ENCODE data around the gene PLXNB2. TPM values are rescaled to one million over a fixed set of nuclear protein-coding genes. Genes with fewer than 3 reads are reported as not detected.

Gene PLXNB2
- total RNA-seq, 2 experiments from 2014 or later, result 5.5 to 6.3 TPM

DNA sequence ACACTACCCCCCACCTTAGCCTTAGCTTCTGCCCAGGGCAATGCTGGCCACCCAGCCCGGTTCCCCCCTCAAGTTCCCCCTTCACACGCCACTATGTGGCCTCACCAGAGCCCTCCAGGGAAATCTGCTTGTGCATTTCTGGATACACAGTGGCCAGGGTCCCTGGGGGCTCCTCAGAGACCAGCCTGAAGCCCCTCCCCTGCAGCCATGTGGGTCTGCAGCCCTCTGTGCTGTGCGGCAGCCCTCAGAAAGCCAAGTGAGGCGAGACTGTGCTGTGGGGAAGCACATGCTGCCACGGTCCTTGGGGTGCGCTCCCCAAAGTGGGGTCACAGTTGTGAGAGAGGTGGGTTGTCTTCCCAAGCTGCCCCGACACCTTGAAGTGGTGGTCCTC, 2.1 kb upstream of the PLXNB2 start:
- H3K4me1 Mint-ChIP-seq, result peaks cover 18% of the 10 kb centered on the region
- ChIA-PET CTCF (interaction anchor here (0.6 kb wide), 2 partner anchors 73 to 253 kb away, joined by 3 read pairs; partner anchors contain the start of gene SYCE3), POLR2A (no interaction called here)
- H3K36me3 Mint-ChIP-seq (ENCODE audit: low read depth), result no peaks in the 10 kb centered on the region
- no peaks in the 10 kb centered on the region for H3K9me3 Mint-ChIP-seq (ENCODE audit: low read depth)
- DNase-seq, result no peak
- intact Hi-C loops (cut with DNase I, micrococcal nuclease), result no loop called here
- H3K4me3 Mint-ChIP-seq, result no peak overlapping the region
- H3K27me3 Mint-ChIP-seq, result peaks cover 6% of the 10 kb centered on the region
- no peak for ATAC-seq
- no peak overlapping the region for H3K27ac Mint-ChIP-seq

DNA sequence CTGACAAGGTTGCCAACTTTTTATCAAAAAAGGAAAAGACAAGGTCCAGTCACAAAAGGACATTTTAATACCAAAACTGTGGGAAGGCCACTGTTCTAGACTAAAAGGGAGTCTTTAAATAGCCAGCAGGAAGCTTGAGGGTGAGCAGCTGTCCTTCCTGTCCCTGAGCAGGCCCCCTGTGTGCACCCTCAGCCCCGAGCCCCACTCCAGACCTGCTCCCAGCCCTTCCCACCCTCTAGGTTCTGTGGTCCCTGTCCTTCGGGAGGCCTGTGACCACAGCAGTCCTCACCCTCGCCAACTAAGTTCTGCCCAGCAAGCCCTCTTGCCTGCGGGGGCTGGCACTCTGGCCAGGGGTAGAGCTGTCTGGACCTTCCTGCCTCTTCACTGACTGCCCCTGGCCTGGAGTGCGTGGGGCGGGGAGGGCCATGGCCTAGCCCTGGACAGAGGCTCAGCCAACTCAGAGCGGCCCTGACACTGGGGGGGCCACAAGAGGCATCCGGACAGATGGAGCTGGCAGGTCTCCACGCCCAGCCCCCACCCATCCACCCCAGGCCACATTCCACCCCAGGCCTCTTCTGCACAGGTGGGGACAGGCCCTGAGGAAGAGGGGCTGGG, 1.6 kb upstream of the PLXNB2 start:
- ATAC-seq (no peak), DNase-seq (no peak)
- POLR2A ChIA-PET, result no interaction called here
- Mint-ChIP-seq H3K36me3 (ENCODE audit: low read depth) (no peaks in the 10 kb centered on the region), H3K27me3 (peaks cover 9% of the 10 kb centered on the region), H3K27ac (no peak overlapping the region), H3K4me3 (no peak overlapping the region), H3K4me1 (peaks cover 13% of the 10 kb centered on the region), H3K9me3 (ENCODE audit: low read depth) (no peaks in the 10 kb centered on the region)
- intact Hi-C loops (cut with DNase I, micrococcal nuclease), result no loop called here
- CTCF ChIA-PET, result interaction anchor here (0.6 kb wide), 2 partner anchors 73 to 253 kb away, joined by 3 read pairs; partner anchors contain the start of gene SYCE3

- H3K4me1 Mint-ChIP-seq, result peaks cover 7% of the 10 kb centered on the region
- POLR2A ChIA-PET, result no interaction called here
- peaks cover 12% of the 10 kb centered on the region for H3K27me3 Mint-ChIP-seq
- H3K9me3 Mint-ChIP-seq (ENCODE audit: low read depth), result no peaks in the 10 kb centered on the region
- DNase-seq (no peak), ATAC-seq (no peak)
- intact Hi-C loops (cut with DNase I, micrococcal nuclease), result no loop called here
- H3K36me3 Mint-ChIP-seq (ENCODE audit: low read depth), result no peaks in the 10 kb centered on the region
- H3K27ac Mint-ChIP-seq, result no peak overlapping the region
- no peak overlapping the region for H3K4me3 Mint-ChIP-seq
- CTCF ChIA-PET, result no interaction called here
These were observed 1.1 kb upstream of the PLXNB2 start for GRCh38 chr22:50308597-50308935.

GRCh38 chr22:50307890-50308596, 597 bp upstream of the PLXNB2 start:
- intact Hi-C loops (cut with DNase I, micrococcal nuclease), result no loop called here
- ChIA-PET POLR2A (no interaction called here), CTCF (interaction anchor here (1.1 kb wide), 1 partner anchor 32 kb away, joined by 4 read pairs; no protein-coding TSS in a partner anchor)
- no peaks in the 10 kb centered on the region for H3K9me3 Mint-ChIP-seq (ENCODE audit: low read depth)
- H3K4me3 Mint-ChIP-seq, result no peak overlapping the region
- no peak overlapping the region for H3K27ac Mint-ChIP-seq
- peaks cover 6% of the 10 kb centered on the region for H3K4me1 Mint-ChIP-seq
- peaks cover 13% of the 10 kb centered on the region for H3K27me3 Mint-ChIP-seq
- DNase-seq (no peak), ATAC-seq (no peak)
- no peaks in the 10 kb centered on the region for H3K36me3 Mint-ChIP-seq (ENCODE audit: low read depth)

- no peaks in the 10 kb centered on the region for H3K9me3 Mint-ChIP-seq (ENCODE audit: low read depth)
- H3K36me3 Mint-ChIP-seq (ENCODE audit: low read depth), result no peaks in the 10 kb centered on the region
- H3K4me3 Mint-ChIP-seq, result peak overlapping the region; percentile 43
- CTCF ChIA-PET, result interaction anchor here (1.0 to 1.2 kb wide), 2 partner anchors 30 to 192 kb away, joined by 3 read pairs; no protein-coding TSS in a partner anchor
- no peak for ATAC-seq
- intact Hi-C loops (cut with DNase I, micrococcal nuclease), result no loop called here
- peaks cover 6% of the 10 kb centered on the region for H3K4me1 Mint-ChIP-seq
- H3K27ac Mint-ChIP-seq, result no peak overlapping the region
- H3K27me3 Mint-ChIP-seq, result peaks cover 17% of the 10 kb centered on the region
- peak; percentile 42 for DNase-seq
- POLR2A ChIA-PET, result no interaction called here
These were observed 1.4 kb downstream of the PLXNB2 start for GRCh38 chr22:50305923-50306566.

DNA sequence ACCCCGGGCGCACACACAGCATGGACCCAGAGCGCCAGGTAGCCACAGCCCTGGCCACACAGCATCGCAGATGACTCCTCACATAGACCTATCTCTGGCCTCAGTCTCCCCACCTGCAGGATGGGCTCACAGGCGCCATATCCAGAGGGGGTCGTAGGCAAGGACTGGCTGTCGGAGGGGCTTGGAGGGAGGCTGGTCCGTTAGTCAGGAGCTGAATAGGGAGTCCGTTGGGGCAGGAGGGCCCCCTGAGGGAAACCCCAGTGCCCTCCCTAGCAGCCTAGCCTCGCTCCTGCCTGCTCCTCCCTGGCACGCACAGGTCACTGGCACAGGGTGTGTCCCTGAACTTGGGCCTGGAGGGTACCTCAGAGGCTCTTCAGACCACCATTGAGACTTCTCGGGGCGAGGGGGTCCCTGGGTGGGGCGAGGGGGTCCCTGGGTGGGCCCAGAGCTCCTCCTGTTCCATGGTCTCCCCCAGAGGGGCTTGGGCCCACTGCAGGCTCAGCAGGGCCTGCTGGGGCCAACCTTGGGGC, 2.0 kb downstream of the PLXNB2 start:
- ChIA-PET CTCF (interaction anchor here (0.7 to 1.2 kb wide), 3 partner anchors 29 to 192 kb away, joined by 3 read pairs; no protein-coding TSS in a partner anchor), POLR2A (no interaction called here)
- H3K27ac Mint-ChIP-seq, result no peak overlapping the region
- intact Hi-C loops (cut with DNase I, micrococcal nuclease), result no loop called here
- peaks cover 6% of the 10 kb centered on the region for H3K4me1 Mint-ChIP-seq
- ATAC-seq (no peak), DNase-seq (no peak)
- H3K27me3 Mint-ChIP-seq, result peaks cover 19% of the 10 kb centered on the region
- H3K9me3 Mint-ChIP-seq (ENCODE audit: low read depth), result no peaks in the 10 kb centered on the region
- H3K4me3 Mint-ChIP-seq, result no peak overlapping the region
- no peaks in the 10 kb centered on the region for H3K36me3 Mint-ChIP-seq (ENCODE audit: low read depth)

- H3K9me3 Mint-ChIP-seq (ENCODE audit: low read depth), result no peaks in the 10 kb centered on the region
- H3K36me3 Mint-ChIP-seq (ENCODE audit: low read depth), result no peaks in the 10 kb centered on the region
- ATAC-seq, result no peak
- ChIA-PET POLR2A (interaction anchor here (0.7 kb wide), 1 partner anchor 15 kb away, joined by 3 read pairs; no protein-coding TSS in a partner anchor), CTCF (interaction anchor here (0.7 to 1.0 kb wide), 2 partner anchors 97 to 193 kb away, joined by 3 read pairs; no protein-coding TSS in a partner anchor)
- no peak overlapping the region for H3K4me3 Mint-ChIP-seq
- no peak for DNase-seq
- intact Hi-C loops (cut with DNase I, micrococcal nuclease), result no loop called here
- peaks cover 6% of the 10 kb centered on the region for H3K4me1 Mint-ChIP-seq
- H3K27me3 Mint-ChIP-seq, result peaks cover 19% of the 10 kb centered on the region
- H3K27ac Mint-ChIP-seq, result no peak overlapping the region
These were observed 2.7 kb downstream of the PLXNB2 start for GRCh38 chr22:50304528-50305392.

- ChIA-PET CTCF (no interaction called here), POLR2A (no interaction called here)
- H3K9me3 Mint-ChIP-seq (ENCODE audit: low read depth), result no peaks in the 10 kb centered on the region
- DNase-seq (no peak), ATAC-seq (no peak)
- no peak overlapping the region for H3K27ac Mint-ChIP-seq
- no peak overlapping the region for H3K4me3 Mint-ChIP-seq
- intact Hi-C loops (cut with DNase I, micrococcal nuclease), result no loop called here
- H3K27me3 Mint-ChIP-seq, result peaks cover 19% of the 10 kb centered on the region
- peaks cover 6% of the 10 kb centered on the region for H3K4me1 Mint-ChIP-seq
- no peaks in the 10 kb centered on the region for H3K36me3 Mint-ChIP-seq (ENCODE audit: low read depth)
These were observed 3.5 kb downstream of the PLXNB2 start for GRCh38 chr22:50303848-50304527.

DNA sequence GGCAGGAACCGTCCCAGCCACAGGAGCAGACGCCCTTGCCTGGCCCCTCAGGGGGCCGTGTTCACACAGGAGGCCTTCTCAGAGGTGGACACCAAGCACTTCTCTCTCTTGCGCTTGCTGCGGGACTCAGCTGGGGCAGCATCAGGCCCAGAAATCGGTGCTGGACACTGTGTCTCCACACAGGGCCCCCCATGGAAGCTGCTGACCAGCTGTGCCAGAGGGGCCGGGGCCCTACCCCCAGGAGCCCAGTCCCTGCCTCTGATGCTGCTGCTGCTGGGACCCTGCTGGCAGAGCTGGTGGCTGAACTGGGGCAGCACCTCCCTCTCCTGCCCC, 4.0 kb downstream of the PLXNB2 start:
- peaks cover 19% of the 10 kb centered on the region for H3K27me3 Mint-ChIP-seq
- CTCF ChIA-PET, result no interaction called here
- POLR2A ChIA-PET, result no interaction called here

GRCh38 chr22:50302564-50302963, 4.9 kb downstream of the PLXNB2 start:
- Mint-ChIP-seq H3K27me3 (peaks cover 26% of the 10 kb centered on the region), H3K36me3 (ENCODE audit: low read depth) (no peaks in the 10 kb centered on the region), H3K27ac (no peak overlapping the region), H3K9me3 (ENCODE audit: low read depth) (no peaks in the 10 kb centered on the region), H3K4me1 (peaks cover 6% of the 10 kb centered on the region), H3K4me3 (no peak overlapping the region)
- POLR2A ChIA-PET, result no interaction called here
- no peak for ATAC-seq
- DNase-seq, result no peak
- CTCF ChIA-PET, result no interaction called here
- intact Hi-C loops (cut with DNase I, micrococcal nuclease), result no loop called here

More for the DNA sequence above, 4.0 kb downstream of the PLXNB2 start:
- H3K9me3 Mint-ChIP-seq (ENCODE audit: low read depth), result no peaks in the 10 kb centered on the region
- ATAC-seq (no peak), DNase-seq (no peak)
- H3K4me3 Mint-ChIP-seq, result no peak overlapping the region
- intact Hi-C loops (cut with DNase I, micrococcal nuclease), result no loop called here
- H3K27ac Mint-ChIP-seq, result no peak overlapping the region
- H3K4me1 Mint-ChIP-seq, result peaks cover 6% of the 10 kb centered on the region
- H3K36me3 Mint-ChIP-seq (ENCODE audit: low read depth), result no peaks in the 10 kb centered on the region

DNA sequence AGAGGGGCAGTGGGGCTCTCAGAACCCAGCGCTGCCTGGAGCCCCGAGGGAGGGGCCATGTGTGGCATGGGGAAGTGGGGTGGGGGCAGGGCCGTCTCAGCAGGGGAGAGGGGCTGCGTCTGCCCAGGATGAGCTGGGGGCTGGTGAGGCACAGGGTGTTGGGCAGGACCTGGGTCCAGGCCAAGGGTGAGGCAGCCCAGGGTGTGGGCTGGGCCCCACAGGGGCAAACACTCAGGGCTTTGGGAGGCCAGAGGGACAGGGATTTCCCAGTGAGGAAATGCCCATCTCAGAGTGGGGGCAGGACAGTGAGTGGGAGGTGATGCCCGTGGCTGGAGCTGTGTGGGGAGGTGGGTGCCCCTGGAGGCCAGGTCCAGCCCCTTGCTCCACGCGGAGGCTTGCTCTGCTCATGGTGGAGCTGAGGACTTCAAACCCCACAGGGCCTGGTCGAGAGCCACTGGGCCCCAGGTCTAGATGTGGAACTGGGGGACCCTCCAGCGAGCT, 5.4 kb downstream of the PLXNB2 start:
- ATAC-seq, result no peak
- Mint-ChIP-seq H3K27me3 (peaks cover 30% of the 10 kb centered on the region), H3K36me3 (ENCODE audit: low read depth) (no peaks in the 10 kb centered on the region), H3K4me1 (peaks cover 6% of the 10 kb centered on the region), H3K4me3 (no peak overlapping the region), H3K27ac (no peak overlapping the region), H3K9me3 (ENCODE audit: low read depth) (no peaks in the 10 kb centered on the region)
- DNase-seq, result no peak
- POLR2A ChIA-PET, result no interaction called here
- intact Hi-C loops (cut with DNase I, micrococcal nuclease), result no loop called here
- CTCF ChIA-PET, result no interaction called here

Measured in activated CD4-positive, alpha-beta T cell treated with anti-CD3 and anti-CD28 coated beads for 36 hours (primary cell).